ENCODE results near the gene NUP93.

GRCh38 chr16:56847173-56847910 is 117.4 kb downstream of the NUP93 start:
- TF ChIP-seq CTCF (optimal IDR thresholded peaks at IDR 0.05 in 1 of 3, IDR thresholded peaks at IDR 0.05 in 1 of 3, conservative IDR thresholded peaks at IDR 0.05 in 1 of 3; ENCODE audit: extremely low read depth in 1 of 3, insufficient read depth in 2 of 3, low read length in 3 of 3) (no peak), EZH2 (IDR thresholded peaks at IDR 0.05; ENCODE audit: low read length) (no peak)

Measured in keratinocyte (primary cell).